ENCODE measurements around the gene STPG3. TPM values are rescaled to one million over a fixed set of nuclear protein-coding genes. Genes with fewer than 3 reads are reported as not detected.
A peak's percentile ranks its signal among the peaks of the same experiment; 100 is the strongest.

The STPG3 gene
- polyA plus RNA-seq, 1 of the 3 experiments (the other 2 are of a cell fraction) = not detected

- H3K9me2 ChIP-seq = no peaks in the 10 kb centered on the region
- H3K27me3 ChIP-seq (ENCODE audit: insufficient read depth) = no peaks in the 10 kb centered on the region
- CTCF ChIA-PET = interaction anchor here (0.6 to 1.4 kb wide), 4 partner anchors 10 to 239 kb away, joined by 3 to 6 read pairs (median 4); partner anchors contain the start of genes ANAPC2, RNF224 and SSNA1
- DNase-seq = no peak
- 62% methylated on average over 7 of the region's 7 CpGs for WGBS (ENCODE audit: low lambda C conversion rate)
- no peaks in the 10 kb centered on the region for H3K9me3 ChIP-seq
- peak overlapping the region; percentile 99 for H3K9ac ChIP-seq
- no peaks in the 10 kb centered on the region for H3K36me3 ChIP-seq (replicated peaks in 1 of 2; ENCODE audit: control insufficient read depth in 1 of 2, insufficient read depth in 2 of 2, low read length in 1 of 2)
- H3K4me1 ChIP-seq (ENCODE audit: control insufficient read depth in 1 of 2, insufficient read depth in 2 of 2, low read depth in 1 of 2, low read length in 1 of 2) = peaks cover 11 to 32% of the 10 kb centered on the region in 2 experiments
- peak overlapping the region; percentile 100 for H3K4me2 ChIP-seq
- peak overlapping the region; percentile 87 to 100 for H3K4me3 ChIP-seq (ENCODE audit: low read depth in 2 of 2, low read length in 1 of 2)
- H3K27ac ChIP-seq (ENCODE audit: low read depth in 2 of 2, low read length in 1 of 2) = no peak overlapping the region
- H2AFZ ChIP-seq (ENCODE audit: low read depth) = no peak overlapping the region
- H3F3A ChIP-seq (replicated peaks; ENCODE audit: insufficient read depth) = peaks cover 9% of the 10 kb centered on the region
- peaks cover 64% of the 10 kb centered on the region for H3K79me2 ChIP-seq (ENCODE audit: insufficient read depth)
- H4K20me1 ChIP-seq (ENCODE audit: insufficient read depth) = no peaks in the 10 kb centered on the region
- POLR2A ChIA-PET = interaction anchor here (1.4 kb wide), 1 partner anchor 18 kb away, joined by 3 read pairs; the partner anchor contains the start of genes ANAPC2 and SSNA1
- TF ChIP-seq PBX3 (IDR thresholded peaks at IDR 0.05) (no peak), YY1 (IDR thresholded peaks at IDR 0.05; ENCODE audit: low read depth) (no peak), MXI1 (IDR thresholded peaks at IDR 0.05; ENCODE audit: low read depth, low read length) (no peak), EP300 (IDR thresholded peaks at IDR 0.05; ENCODE audit: borderline replicate concordance in 1 of 2, low read depth in 1 of 2, low read length in 1 of 2) (no peak), RAD21 (IDR thresholded peaks at IDR 0.05; ENCODE audit: low read length) (no peak), NRF1 (IDR thresholded peaks at IDR 0.05; ENCODE audit: low read depth, low read length) (no peak), FOXJ3 (CRISPR knock-in tag; IDR thresholded peaks at IDR 0.05) (no peak), MEF2A (IDR thresholded peaks at IDR 0.05; ENCODE audit: borderline replicate concordance, low read depth) (no peak), JUND (IDR thresholded peaks at IDR 0.05) (no peak), ZBTB33 (IDR thresholded peaks at IDR 0.05; ENCODE audit: borderline replicate concordance, low read depth) (no peak), RFX5 (IDR thresholded peaks at IDR 0.05; ENCODE audit: low read length) (no peak), RCOR1 (IDR thresholded peaks at IDR 0.05; ENCODE audit: low read length) (no peak), POLR2AphosphoS5 (IDR thresholded peaks at IDR 0.05; ENCODE audit: low read depth, low read length) (no peak), GATA2 (CRISPR knock-in tag; IDR thresholded peaks at IDR 0.05) (no peak)
- TF ChIP-seq, protein P1, sequence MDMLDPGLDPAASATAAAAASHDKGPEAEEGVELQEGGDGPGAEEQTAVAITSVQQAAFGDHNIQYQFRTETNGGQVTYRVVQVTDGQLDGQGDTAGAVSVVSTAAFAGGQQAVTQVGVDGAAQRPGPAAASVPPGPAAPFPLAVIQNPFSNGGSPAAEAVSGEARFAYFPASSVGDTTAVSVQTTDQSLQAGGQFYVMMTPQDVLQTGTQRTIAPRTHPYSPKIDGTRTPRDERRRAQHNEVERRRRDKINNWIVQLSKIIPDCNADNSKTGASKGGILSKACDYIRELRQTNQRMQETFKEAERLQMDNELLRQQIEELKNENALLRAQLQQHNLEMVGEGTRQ (IDR thresholded peaks at IDR 0.05; ENCODE audit: borderline replicate concordance, low read depth, low read length) = no peak
- TF ChIP-seq, protein P2, sequence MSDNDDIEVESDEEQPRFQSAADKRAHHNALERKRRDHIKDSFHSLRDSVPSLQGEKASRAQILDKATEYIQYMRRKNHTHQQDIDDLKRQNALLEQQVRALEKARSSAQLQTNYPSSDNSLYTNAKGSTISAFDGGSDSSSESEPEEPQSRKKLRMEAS (IDR thresholded peaks at IDR 0.05; ENCODE audit: low read depth) = no peak
- TF ChIP-seq, protein P3, sequence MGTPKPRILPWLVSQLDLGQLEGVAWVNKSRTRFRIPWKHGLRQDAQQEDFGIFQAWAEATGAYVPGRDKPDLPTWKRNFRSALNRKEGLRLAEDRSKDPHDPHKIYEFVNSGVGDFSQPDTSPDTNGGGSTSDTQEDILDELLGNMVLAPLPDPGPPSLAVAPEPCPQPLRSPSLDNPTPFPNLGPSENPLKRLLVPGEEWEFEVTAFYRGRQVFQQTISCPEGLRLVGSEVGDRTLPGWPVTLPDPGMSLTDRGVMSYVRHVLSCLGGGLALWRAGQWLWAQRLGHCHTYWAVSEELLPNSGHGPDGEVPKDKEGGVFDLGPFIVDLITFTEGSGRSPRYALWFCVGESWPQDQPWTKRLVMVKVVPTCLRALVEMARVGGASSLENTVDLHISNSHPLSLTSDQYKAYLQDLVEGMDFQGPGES (IDR thresholded peaks at IDR 0.05; ENCODE audit: low read depth, low read length) = no peak
Observed at GRCh38 chr9:137206602-137207001, 44.5 kb upstream of the STPG3 start.

Data from SK-N-SH (cell line).